Gastrocnemius medialis (tissue), 4 donors: Measurements from ENCODE around the gene ARAP2.

Experiments used
- POLR2A ChIP-seq, 2 donors: fragments of 450-650 bp; IDR thresholded peaks; one replicate each; pipeline ENCODE4 v1.6.1; 2017; ENCODE audit warnings: antibody characterized with exemption in 2 of 2, mild to moderate bottlenecking in 2 of 2, moderate library complexity in 2 of 2
- TF ChIP-seq, protein P1 (sequence below), 5 experiments: fragments of 450-650 bp in 3 of 5; fragments of 200-600 bp in 2 of 5; sonication (generic) in 2 of 5; IDR thresholded peaks in 4 of 5; conservative IDR thresholded peaks in 1 of 5; 1 replicate in 4 of 5; 2 replicates in 1 of 5; pipeline ENCODE4 v1.5.1; 2016 to 2019; ENCODE audit warnings: antibody characterized with exemption in 5 of 5, mild to moderate bottlenecking in 3 of 5, moderate library complexity in 3 of 5

DNA sequence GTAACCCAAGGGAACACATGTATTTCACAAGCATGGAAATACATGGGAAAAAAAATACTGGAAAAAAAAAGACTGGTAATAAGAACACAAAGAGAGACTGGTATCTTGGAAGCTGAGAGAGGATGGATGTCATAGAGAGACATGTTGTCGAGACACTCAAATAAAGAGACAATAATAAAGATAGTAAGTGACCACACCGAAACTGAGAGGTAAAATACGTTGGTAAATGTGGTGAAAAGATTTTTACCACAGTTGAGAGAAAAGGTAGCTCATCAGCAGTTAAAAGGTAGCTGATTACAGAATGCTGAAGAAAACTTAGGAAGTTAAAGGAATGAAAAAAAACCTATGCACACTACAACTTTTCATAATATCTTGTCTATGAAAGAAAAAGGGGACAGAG lies 81.1 kb downstream of the ARAP2 start:
- TF ChIP-seq, protein P1, sequence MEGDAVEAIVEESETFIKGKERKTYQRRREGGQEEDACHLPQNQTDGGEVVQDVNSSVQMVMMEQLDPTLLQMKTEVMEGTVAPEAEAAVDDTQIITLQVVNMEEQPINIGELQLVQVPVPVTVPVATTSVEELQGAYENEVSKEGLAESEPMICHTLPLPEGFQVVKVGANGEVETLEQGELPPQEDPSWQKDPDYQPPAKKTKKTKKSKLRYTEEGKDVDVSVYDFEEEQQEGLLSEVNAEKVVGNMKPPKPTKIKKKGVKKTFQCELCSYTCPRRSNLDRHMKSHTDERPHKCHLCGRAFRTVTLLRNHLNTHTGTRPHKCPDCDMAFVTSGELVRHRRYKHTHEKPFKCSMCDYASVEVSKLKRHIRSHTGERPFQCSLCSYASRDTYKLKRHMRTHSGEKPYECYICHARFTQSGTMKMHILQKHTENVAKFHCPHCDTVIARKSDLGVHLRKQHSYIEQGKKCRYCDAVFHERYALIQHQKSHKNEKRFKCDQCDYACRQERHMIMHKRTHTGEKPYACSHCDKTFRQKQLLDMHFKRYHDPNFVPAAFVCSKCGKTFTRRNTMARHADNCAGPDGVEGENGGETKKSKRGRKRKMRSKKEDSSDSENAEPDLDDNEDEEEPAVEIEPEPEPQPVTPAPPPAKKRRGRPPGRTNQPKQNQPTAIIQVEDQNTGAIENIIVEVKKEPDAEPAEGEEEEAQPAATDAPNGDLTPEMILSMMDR (IDR thresholded peaks at IDR 0.05 in 4 of 5, conservative IDR thresholded peaks at IDR 0.05 in 1 of 5) = no peak
- no peak for TF ChIP-seq POLR2A (IDR thresholded peaks at IDR 0.05)
